C4-2B (cell line): Measurements from ENCODE around the gene AP3S1.

Experiments
- H3K27ac ChIP-seq: fragments of 450-650 bp; 2 replicates; pipeline ENCODE4 v1.5.1; 2017
- CTCF ChIP-seq: fragments of 450-650 bp; conservative IDR thresholded peaks from 2 replicates; pipeline ENCODE4 v1.5.1; 2017; ENCODE audit warnings: mild to moderate bottlenecking
- ZFX ChIP-seq: fragments of 450-650 bp; IDR thresholded peaks from 2 replicates; pipeline ENCODE4 v1.6.1; 2017

AP3S1 gene

GRCh38 chr5:115855959-115856358 is 14.2 kb downstream of the AP3S1 start:
- no peak overlapping the region for H3K27ac ChIP-seq
- no peak for TF ChIP-seq ZFX
- TF ChIP-seq CTCF: no peak

GRCh38 chr5:115857057-115857479 is 15.3 kb downstream of the AP3S1 start:
- TF ChIP-seq ZFX (no peak), CTCF (no peak)

DNA sequence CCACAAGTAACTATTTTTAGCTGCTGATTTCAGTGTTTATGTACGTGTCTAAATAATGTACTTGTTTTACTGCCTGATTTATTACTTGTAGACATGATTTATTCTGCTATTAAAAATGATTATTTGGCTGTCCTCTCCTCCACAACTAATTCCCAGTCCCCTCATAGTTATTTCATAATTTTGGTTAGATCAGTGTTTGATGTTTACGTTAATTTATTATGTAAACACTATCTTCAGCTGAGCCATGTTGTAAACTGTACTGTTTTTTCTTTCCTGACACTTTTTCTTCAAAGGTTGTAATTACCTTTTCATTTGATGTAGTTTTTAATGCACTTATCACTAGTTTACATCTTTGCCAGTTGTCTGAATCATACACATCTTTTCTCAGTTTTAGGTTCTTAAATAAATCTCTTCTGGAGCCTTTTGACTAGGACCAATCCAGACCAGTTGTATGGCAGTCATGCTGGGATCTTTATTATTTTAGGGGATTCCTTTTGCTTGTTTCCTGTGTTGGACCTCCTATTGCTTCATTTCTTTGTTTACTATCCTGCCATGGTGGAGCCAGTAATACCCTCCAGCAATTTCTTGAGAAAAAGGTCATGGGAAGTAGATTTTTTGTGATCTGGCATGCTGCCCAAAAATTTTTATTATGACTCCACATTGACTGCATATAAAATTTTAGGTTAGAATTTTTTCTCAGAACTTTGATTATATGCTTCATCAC is 16.1 kb downstream of the AP3S1 start:
- TF ChIP-seq ZFX (no peak), CTCF (no peak)
- H3K27ac ChIP-seq: no peak overlapping the region

More at GRCh38 chr5:115857057-115857479, 15.3 kb downstream of the AP3S1 start:
- no peak overlapping the region for H3K27ac ChIP-seq

DNA sequence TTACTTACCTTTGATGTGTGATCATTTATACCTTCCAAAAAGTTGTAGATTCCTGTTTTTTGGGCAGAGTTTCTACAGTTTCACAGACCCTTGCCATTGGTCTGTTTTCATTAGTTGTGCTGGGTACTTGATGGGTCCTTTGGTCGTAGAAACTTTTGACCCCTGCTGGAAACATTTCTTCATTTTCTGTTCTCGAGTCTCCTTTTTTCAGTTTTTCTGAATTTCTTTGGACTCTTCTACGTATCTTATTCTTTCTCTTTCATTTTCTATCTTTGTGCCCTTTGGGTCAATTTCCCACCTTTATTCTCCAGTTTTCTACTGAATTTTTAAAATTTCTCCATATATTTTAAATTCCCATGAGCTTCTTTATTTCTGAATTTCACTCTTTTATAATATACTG is 16.7 kb downstream of the AP3S1 start:
- H3K27ac ChIP-seq: no peak overlapping the region
- TF ChIP-seq ZFX: no peak
- TF ChIP-seq CTCF: no peak

DNA sequence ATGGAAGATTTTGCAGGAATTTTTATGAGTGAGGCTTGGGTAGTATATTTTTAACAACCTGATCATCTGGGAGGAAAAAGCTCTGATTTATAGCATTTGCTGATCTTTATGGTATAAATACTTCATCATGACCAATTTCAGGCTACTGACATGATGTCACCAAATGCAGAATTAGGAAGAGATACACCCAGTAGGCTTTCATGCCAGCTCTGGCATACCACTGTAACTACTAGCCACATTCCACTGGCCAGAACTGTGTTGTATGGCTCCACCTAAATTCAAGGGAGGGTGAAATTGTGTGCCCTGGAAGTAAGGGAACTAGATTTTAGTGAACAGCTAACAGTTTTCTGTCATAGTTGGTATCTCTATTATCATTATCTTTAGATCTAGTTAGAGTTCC is 17.6 kb downstream of the AP3S1 start:
- no peak for TF ChIP-seq CTCF
- TF ChIP-seq ZFX: no peak
- H3K27ac ChIP-seq: no peak overlapping the region

DNA sequence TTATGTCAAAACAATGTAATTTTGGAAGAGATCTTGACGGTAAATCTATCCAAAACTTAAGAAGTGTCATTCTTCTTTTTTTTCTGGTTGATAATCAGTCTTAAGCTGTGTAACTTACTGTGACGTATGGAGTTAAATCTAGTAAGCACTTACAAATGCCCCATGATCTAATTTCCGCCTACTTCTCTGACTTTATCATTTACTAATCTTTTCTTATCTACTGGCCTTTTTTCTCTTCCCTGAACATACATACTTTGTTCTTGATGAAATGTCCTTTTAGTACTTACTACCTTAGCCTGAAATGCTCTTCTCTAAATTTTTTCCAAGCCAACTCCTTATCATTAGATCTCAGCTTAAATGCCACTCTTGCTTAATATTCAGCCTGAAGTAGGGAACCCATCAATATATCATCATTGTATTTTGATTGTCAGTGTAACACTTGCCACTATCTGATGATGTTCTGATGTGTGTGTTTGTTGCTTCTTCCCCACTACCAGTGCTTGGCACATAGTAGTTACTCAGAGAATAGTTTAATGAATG is 27.6 kb downstream of the AP3S1 start:
- TF ChIP-seq ZFX (no peak), CTCF (no peak)
- no peak overlapping the region for H3K27ac ChIP-seq

GRCh38 chr5:115872447-115872846 is 30.7 kb downstream of the AP3S1 start:
- H3K27ac ChIP-seq: no peak overlapping the region

More at GRCh38 chr5:115872447-115872846, 30.7 kb downstream of the AP3S1 start:
- TF ChIP-seq ZFX (no peak), CTCF (no peak)
